SK-N-MC (cell line): ENCODE measurements around the gene CDH11.

ENCODE experiments used
- EZH2 ChIP-seq: fragments of 200-600 bp; sonication (generic); IDR thresholded peaks from one replicate; pipeline ENCODE4 v1.6.1; 2017; ENCODE audit warnings: antibody characterized with exemption
- FOXP2 ChIP-seq: optimal IDR thresholded peaks from 2 replicates; pipeline ENCODE3; 2011; ENCODE audit warnings: mild to moderate bottlenecking, moderate library complexity; ENCODE audit not compliant: insufficient read depth; ENCODE audit errors: extremely low read length, control extremely low read depth
- POLR2AphosphoS5 ChIP-seq: IDR thresholded peaks from 2 replicates; pipeline ENCODE4 v1.6.1; 2012; ENCODE audit warnings: mild to moderate bottlenecking, low read depth, low read length, borderline replicate concordance

DNA sequence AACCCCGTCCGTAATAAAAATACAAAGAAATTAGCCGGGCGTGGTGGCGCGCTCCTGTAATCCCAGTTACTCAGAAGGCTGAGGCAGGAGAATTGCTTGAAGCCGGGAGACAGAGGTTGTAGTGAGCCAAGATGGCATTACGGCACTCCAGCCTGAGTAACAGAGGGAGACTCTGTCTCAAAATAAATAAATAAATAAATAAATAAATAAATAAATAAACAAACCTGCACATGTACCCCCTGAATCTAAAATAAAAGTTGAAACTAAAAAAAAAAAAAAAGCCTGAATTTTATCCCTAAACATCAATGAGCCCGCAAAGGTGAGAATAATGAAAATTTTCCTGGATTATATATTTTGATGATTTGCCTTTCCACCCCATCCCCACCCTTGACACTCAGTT, 124.7 kb downstream of the CDH11 start:
- TF ChIP-seq EZH2 (no peak), POLR2AphosphoS5 (no peak), FOXP2 (no peak)
